Non-pigmented ciliary epithelial cell (primary cell): ENCODE measurements around the gene ADCY9.
"Not testable (repeated sequence)": the region's sequence is repeated elsewhere in the genome, so short reads cannot be mapped to it uniquely, and the experiment has no call there.

ENCODE experiments used
- DNase-seq: peaks from one replicate; pipeline ENCODE4 v3.0.0-alpha.2; 2010; ENCODE audit warnings: low read depth

The ADCY9 gene

DNA sequence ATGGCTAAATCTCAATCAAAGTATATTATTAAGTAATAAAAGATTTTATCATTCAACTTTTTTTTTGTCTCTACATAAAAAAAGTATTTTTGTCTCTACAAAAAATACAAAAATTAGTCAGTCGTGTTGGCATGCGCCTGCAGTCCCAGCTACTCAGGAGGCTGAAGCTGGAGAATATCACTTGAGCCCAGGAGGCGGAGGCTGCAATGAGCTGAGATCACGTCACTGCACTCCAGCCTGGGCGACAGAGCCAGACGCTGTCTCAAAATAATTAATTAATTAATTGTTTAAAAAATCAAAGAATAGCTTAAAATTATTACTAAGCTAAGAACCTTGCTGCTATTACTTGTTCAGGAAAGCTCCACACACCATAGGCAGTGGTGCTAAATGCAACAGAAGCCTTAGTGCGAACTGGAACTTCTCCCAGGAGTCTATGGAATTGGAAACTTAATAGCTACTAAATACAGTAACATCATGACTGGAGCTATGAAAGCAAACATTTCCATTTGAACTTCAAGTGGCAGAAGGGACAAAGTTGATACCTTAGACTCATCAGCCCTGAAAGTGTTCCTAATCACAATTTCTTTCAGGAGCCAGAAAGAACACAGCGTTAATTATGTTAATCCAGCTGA lies 22.6 kb downstream of the ADCY9 start:
- DNase-seq: no peak

DNA sequence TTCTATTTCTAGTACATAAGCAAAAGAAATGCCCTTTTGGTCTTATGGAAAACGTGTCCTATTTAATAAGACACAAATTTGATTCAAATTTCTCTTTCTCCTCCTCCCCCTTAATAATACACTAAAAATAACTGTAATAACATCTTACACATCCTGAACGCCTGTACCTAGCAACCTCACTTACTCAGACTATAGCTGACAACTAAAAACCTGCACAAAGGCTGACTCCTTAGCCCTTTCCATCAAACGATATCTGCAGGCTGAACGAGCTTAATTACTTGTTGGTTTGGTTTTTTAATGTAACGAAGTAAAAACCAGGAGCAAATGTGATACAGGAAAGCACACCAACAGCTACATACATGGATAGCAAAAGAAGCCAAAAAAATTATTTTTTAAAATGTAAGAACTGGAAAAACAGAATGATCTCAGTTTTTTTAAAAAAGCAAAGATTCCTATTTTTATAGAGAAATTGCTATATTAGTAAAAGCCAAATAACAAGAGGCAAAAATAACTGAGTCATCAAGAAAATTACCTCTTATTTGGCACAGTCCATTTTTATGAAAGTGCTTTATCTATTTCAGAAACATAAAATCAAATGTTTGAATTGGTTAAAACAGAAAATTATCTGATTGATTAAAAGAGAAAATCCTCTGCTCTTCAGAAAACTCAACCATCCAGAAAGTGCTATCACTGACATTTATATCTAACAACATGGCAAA lies 23.5 kb downstream of the ADCY9 start:
- DNase-seq: no peak

DNA sequence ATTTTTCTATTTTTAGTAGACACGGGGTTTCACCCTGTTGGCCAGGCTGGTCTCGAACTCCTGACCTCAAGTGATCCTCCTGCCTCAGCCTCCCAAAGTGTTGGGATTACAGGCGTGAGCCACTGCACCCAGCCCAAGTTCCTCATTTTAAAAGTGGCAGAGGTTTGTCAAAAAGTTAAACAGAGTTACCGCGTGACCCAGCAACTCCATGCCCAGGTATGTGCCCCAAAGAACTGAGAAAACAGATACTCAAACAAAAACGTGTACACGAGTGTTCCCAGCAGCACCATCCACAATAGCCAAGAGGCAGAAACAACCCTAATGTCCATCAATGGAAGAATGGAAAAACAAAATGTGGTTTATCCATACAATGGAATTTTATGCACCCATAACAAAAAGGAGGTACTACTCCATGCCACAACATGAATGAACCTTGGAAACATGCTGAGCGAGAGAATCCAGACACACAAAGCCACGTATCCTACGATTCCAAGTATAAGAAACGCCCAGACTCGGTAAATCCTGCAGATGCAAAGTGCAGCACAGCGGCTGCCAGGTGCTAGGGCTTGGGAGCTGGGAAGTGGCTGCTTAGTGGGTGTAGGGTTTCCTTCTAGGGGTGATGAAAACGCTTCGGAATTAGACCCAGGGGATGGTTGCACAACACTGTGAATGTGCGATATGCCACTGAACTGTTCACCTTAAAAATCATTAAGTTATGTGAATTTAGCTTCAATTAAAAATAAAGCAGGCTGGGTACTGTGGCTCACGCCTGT lies 24.8 kb downstream of the ADCY9 start:
- no peak for DNase-seq

DNA sequence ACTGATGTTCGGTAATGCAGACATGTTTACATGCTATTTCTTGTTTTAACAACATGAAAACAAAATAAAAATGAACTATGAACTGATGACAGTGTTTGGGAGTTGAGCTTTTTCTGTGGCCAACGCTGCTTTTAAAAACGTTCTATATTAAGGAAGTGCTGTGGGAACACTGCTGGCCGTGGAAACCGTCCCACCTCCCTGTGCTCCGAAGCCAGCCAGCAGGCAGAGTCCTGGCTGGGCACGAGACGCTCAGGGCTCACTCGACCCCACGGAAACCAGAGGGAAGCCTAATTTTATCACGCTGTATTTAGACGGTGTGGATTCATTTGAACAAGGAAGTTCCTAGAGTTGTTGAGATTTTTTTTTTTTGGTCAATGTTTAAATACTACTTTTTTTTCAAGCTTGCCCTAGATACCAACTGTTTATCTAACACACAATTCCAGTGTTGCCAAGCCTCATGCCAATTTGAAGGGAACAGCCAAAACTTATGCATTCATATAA lies 25.8 kb downstream of the ADCY9 start:
- no peak for DNase-seq

DNA sequence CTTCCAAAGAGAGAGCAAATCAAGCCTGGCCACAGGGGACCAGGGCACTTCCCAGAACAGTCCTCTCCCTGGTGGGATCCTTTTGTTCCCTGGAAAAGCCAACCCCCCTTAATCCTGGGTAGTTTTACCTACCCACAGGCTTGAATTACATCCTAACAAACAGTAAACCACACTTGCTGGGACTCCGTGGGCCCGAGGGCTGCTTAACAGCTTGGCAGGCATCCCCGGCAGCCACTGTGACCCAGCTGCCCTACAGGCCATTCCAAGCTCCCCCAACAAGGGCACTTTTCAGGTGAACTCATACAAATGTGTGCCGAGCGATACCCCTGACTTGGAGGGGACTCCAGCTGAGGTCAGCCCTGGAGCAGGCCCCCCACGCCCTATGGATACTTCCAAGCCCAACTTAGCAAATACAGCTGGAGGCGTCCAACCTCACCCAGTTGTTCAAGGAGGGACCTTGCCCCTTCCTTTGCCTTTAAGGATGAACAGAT lies 26.4 kb downstream of the ADCY9 start:
- no peak for DNase-seq

- no peak for DNase-seq
Measured at GRCh38 chr16:4089251-4089810, 26.9 kb downstream of the ADCY9 start.

- DNase-seq: no peak
Measured at GRCh38 chr16:4087990-4088577, 28.2 kb downstream of the ADCY9 start.

- DNase-seq: no peak
Measured at GRCh38 chr16:4087099-4087885, 28.9 kb downstream of the ADCY9 start.

DNA sequence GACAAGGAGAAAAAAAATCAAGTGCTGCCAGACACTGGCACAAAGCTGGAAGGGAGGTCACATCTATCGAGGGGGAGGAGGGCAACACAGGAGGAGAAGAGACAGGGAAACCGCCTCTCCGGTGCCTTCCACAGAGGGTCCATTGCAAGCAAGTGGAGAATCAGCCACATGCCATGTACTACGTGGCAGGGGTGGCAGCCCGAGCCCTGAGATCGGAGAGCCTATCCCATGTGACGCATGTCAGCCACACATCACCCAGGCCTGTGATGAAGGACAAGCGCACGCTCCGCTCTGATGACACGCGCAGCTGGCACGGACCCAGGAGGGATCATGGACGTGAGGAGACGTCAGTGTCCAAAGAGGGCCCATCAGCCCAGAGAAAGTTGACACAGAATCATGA lies 30.1 kb downstream of the ADCY9 start:
- DNase-seq: no peak

DNA sequence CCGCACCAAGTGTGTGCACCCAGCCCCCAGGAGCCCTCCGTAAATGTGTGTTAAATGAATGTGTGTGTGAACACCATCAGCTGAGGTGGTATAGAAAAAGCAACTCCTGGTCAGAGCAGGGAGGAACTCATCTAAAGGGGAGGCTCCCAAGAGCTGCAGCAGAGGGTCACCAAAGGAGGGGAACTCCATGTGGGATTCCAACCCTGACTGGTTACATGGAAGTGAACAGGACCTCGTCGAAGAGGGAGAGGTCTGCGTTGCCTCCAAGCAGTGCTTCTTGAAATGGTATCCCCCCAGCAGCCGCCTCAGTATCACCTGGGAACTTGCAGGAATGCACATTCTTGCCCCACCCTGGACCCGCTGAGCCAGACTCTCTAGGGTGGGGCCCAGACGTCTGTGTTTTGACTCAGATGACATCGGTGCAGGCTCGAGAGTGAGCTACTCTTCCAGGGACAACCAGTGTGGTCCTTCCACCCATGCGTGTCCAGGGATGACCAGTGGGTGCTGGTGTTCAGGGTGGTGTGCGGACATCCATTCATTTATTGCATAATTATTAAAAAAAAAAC lies 30.8 kb downstream of the ADCY9 start:
- no peak for DNase-seq

DNA sequence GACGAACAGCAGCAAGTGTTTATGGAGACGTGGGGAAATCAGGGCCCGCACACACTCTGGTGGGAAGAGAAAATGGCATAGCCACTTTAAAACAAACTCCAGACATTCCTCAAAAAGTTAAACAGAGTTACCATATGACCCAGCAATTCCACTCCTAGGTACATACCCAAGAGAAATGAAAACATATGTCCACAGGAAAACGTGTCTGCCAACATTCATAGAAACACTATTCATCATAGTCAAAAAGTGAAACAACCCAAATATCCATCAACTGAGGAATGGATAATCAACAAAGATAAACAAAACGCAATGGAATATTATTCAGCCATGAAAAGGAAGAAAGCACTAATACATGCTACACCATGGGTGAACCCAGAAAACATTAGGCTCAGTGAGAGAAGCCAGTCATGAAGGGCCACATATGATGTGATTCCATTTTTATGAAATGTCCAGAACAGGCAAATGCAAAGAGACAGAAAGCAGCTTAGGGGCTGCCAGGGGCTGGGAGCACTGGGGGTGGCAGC lies 32.8 kb downstream of the ADCY9 start:
- no peak for DNase-seq

- no peak for DNase-seq
Measured at GRCh38 chr16:4082474-4083044, 33.7 kb downstream of the ADCY9 start.

- DNase-seq: no peak
Measured at GRCh38 chr16:4081521-4082021, 34.7 kb downstream of the ADCY9 start.

GRCh38 chr16:4081047-4081446 lies 35.2 kb downstream of the ADCY9 start:
- no peak for DNase-seq

DNA sequence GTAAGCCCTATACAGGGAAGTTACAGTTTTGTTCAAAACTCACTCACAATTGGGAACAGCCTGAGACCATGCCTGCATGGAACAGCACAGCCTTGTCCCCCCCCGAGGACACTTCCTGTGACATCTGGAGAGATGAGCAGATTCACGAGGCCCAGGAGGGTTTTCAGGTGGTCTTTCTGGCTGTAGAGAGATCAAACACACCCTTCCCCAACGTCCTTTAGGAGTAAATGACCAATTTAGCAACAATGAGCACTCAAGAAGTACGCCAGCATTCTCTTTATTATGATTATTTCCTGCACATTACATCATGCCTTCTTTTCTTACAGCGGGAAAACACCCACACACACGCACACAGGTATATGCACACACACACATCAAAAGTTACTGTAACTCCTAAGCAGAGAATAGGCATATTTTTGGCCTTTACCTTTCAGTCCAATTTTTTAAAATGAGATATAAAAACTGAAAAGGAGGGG lies 39.0 kb downstream of the ADCY9 start:
- no peak for DNase-seq

- no peak for DNase-seq
Measured at GRCh38 chr16:4075534-4075933, 40.7 kb downstream of the ADCY9 start.

GRCh38 chr16:4073150-4073549 lies 43.1 kb downstream of the ADCY9 start:
- DNase-seq: not testable (repeated sequence)

GRCh38 chr16:4071686-4072561 lies 44.3 kb downstream of the ADCY9 start:
- no peak for DNase-seq

DNA sequence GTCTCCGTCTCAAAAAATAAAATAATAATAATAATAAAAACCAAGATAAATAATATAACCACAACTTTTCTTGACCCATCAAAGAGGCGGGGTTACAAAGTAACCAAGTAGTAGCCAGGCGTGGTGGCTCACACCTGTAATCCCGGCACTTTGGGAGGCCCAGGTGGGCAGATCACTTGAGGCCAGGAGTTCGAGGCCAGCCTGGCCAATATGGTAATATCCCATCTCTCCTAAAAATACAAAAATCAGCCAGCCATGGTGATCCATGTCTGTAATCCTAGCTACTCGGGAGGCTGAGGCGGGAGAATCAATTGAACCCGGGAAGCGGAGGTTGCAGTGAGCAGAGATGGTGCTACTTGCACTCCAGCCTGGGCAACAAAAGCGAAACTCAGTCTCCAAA lies 45.3 kb downstream of the ADCY9 start:
- no peak for DNase-seq
